ENCODE data around the gene UPB1. TPM values are rescaled to one million over a fixed set of nuclear protein-coding genes. Genes with fewer than 3 reads are reported as not detected.

UPB1 gene
- total RNA-seq, 1 experiment from 2014 or later: not detected

DNA sequence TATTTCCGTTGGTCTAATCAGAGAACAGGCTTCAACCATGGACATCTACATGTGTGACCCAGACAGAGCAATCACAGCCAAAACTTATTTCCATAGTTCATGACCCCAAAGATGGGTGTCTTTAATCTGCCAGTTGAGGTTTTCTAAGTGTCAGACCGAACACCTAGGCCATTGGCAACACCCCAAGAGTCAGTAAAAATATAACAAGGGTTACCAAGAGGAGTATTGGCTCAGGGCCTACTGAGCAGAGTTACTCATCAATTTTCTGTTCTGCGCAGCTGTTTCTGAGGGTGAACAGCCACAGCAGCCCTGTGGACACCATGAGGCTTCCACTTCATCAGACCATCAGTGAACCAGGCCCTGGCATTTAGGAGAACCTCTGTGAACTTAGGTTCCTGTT is 41.0 kb downstream of the UPB1 start:
- H3K4me3 Mint-ChIP-seq (ENCODE audit: unreplicated experiment): no peak overlapping the region
- ChIA-PET POLR2A (interaction anchor here (0.6 kb wide), 1 partner anchor 44 kb away, joined by 3 read pairs; no protein-coding TSS in a partner anchor), CTCF (interaction anchor here (0.7 kb wide), 2 partner anchors 9 to 19 kb away, joined by 3 read pairs; no protein-coding TSS in a partner anchor)
- H3K4me1 Mint-ChIP-seq (ENCODE audit: insufficient read depth, unreplicated experiment): no peaks in the 10 kb centered on the region
- intact Hi-C loops (cut with micrococcal nuclease): no loop called here
- TF ChIP-seq, protein P1, sequence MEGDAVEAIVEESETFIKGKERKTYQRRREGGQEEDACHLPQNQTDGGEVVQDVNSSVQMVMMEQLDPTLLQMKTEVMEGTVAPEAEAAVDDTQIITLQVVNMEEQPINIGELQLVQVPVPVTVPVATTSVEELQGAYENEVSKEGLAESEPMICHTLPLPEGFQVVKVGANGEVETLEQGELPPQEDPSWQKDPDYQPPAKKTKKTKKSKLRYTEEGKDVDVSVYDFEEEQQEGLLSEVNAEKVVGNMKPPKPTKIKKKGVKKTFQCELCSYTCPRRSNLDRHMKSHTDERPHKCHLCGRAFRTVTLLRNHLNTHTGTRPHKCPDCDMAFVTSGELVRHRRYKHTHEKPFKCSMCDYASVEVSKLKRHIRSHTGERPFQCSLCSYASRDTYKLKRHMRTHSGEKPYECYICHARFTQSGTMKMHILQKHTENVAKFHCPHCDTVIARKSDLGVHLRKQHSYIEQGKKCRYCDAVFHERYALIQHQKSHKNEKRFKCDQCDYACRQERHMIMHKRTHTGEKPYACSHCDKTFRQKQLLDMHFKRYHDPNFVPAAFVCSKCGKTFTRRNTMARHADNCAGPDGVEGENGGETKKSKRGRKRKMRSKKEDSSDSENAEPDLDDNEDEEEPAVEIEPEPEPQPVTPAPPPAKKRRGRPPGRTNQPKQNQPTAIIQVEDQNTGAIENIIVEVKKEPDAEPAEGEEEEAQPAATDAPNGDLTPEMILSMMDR (IDR thresholded peaks at IDR 0.05; ENCODE audit: unreplicated experiment): no peak
- no peaks in the 10 kb centered on the region for H3K9me3 Mint-ChIP-seq (ENCODE audit: unreplicated experiment)
- DNase-seq (ENCODE audit: unreplicated experiment): peak; percentile 5
- H3K27me3 Mint-ChIP-seq (ENCODE audit: insufficient read depth, unreplicated experiment): no peaks in the 10 kb centered on the region
- H3K36me3 Mint-ChIP-seq (ENCODE audit: insufficient read depth, unreplicated experiment): peaks cover 18% of the 10 kb centered on the region
- BruUV-seq (replicated peaks): no TSS peak
- H3K27ac Mint-ChIP-seq (ENCODE audit: low read depth, unreplicated experiment): no peak overlapping the region

DNA sequence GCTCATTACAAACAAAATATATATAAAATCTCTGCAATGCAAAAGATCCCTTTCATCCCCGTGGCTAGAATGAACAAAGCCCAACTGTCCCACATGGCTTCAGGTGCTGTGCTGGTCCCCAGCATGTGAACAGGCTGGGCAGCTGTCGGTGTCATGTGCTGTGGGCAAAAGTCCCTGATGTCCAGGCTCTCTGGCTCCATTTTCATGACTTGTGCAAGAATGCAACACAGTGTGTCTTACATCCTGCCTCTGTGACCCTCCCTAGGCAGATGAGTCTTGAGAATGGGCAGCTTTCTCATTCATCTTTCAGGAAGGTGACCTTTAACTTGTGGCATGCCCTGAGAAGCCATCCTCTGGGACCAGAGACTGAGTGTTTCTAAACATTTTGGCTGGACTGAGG is 45.3 kb downstream of the UPB1 start:
- Mint-ChIP-seq H3K4me1 (ENCODE audit: insufficient read depth, unreplicated experiment) (no peaks in the 10 kb centered on the region), H3K36me3 (ENCODE audit: insufficient read depth, unreplicated experiment) (peaks cover 40% of the 10 kb centered on the region), H3K27me3 (ENCODE audit: insufficient read depth, unreplicated experiment) (no peaks in the 10 kb centered on the region), H3K4me3 (ENCODE audit: unreplicated experiment) (no peak overlapping the region), H3K27ac (ENCODE audit: low read depth, unreplicated experiment) (no peak overlapping the region), H3K9me3 (ENCODE audit: unreplicated experiment) (no peaks in the 10 kb centered on the region)
- ChIA-PET CTCF (interaction anchor here (1.9 kb wide), 1 partner anchor 14 kb away, joined by 6 read pairs; no protein-coding TSS in a partner anchor), POLR2A (interaction anchor here (0.8 kb wide), 1 partner anchor 13 kb away, joined by 3 read pairs; no protein-coding TSS in a partner anchor)
- TSS peak; percentile 43 for BruUV-seq (replicated peaks)
- intact Hi-C loops (cut with micrococcal nuclease): no loop called here
- DNase-seq (ENCODE audit: unreplicated experiment): no peak
- TF ChIP-seq, protein P1 (IDR thresholded peaks at IDR 0.05; ENCODE audit: unreplicated experiment): no peak

DNA sequence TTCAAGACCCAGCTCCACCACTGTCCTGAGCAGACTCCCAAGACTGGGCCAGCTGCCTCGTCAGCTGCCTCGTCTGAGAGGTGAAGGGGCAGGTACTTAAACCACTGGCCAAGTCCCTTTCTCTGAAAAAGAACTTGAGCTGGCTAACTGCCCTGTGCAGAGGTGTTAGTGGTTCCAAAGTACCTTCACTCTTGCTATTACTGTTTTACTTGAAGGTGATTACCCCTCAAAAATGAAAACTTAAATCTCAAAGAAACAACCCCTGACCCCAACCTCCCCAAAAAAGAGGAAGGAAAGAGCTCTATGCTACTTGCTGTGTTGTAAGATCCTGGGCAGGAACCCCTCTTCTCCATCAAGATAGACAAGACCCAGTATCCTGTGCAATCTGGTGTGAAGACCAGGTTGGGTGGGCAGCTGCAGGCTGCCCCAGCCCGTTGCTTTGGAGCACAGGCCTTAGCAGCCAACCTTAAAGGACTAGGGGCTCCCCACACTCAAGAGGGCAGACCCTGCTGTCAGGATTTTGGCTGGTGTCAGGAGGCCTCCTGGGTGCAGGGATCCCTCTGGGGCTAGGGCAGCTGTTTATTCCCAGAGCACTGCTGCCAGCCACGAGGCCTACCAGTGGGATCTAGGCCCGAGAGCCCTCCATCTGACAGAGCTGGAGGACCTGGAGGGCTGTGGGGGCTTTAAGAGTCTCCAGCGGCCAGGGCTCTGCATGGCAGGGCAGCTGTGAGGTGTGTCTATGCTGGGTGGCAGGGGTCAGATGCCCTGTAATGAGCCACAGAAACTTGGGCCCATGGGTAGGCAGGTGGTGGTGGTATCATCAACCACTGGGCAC is 46.8 kb downstream of the UPB1 start:
- no peaks in the 10 kb centered on the region for H3K4me1 Mint-ChIP-seq (ENCODE audit: insufficient read depth, unreplicated experiment)
- peaks cover 50% of the 10 kb centered on the region for H3K36me3 Mint-ChIP-seq (ENCODE audit: insufficient read depth, unreplicated experiment)
- intact Hi-C loops (cut with micrococcal nuclease): no loop called here
- no peaks in the 10 kb centered on the region for H3K9me3 Mint-ChIP-seq (ENCODE audit: unreplicated experiment)
- POLR2A ChIA-PET: interaction anchor here (0.5 to 1.6 kb wide), 2 partner anchors 12 to 116 kb away, joined by 3 to 6 read pairs; no protein-coding TSS in a partner anchor
- no peak overlapping the region for H3K27ac Mint-ChIP-seq (ENCODE audit: low read depth, unreplicated experiment)
- TF ChIP-seq, protein P1 (IDR thresholded peaks at IDR 0.05; ENCODE audit: unreplicated experiment): no peak
- DNase-seq (ENCODE audit: unreplicated experiment): no peak
- H3K4me3 Mint-ChIP-seq (ENCODE audit: unreplicated experiment): no peak overlapping the region
- no TSS peak for BruUV-seq (replicated peaks)
- CTCF ChIA-PET: interaction anchor here (0.6 kb wide), 1 partner anchor 98 kb away, joined by 4 read pairs; no protein-coding TSS in a partner anchor
- no peaks in the 10 kb centered on the region for H3K27me3 Mint-ChIP-seq (ENCODE audit: insufficient read depth, unreplicated experiment)

- Mint-ChIP-seq H3K4me3 (ENCODE audit: unreplicated experiment) (no peak overlapping the region), H3K4me1 (ENCODE audit: insufficient read depth, unreplicated experiment) (no peaks in the 10 kb centered on the region), H3K9me3 (ENCODE audit: unreplicated experiment) (no peaks in the 10 kb centered on the region), H3K27ac (ENCODE audit: low read depth, unreplicated experiment) (no peak overlapping the region), H3K27me3 (ENCODE audit: insufficient read depth, unreplicated experiment) (no peaks in the 10 kb centered on the region), H3K36me3 (ENCODE audit: insufficient read depth, unreplicated experiment) (peaks cover 56% of the 10 kb centered on the region)
- CTCF ChIA-PET: no interaction called here
- BruUV-seq (replicated peaks): no TSS peak
- POLR2A ChIA-PET: interaction anchor here (1.6 kb wide), 1 partner anchor 11 kb away, joined by 6 read pairs; no protein-coding TSS in a partner anchor
- no peak for DNase-seq (ENCODE audit: unreplicated experiment)
- TF ChIP-seq, protein P1 (IDR thresholded peaks at IDR 0.05; ENCODE audit: unreplicated experiment): no peak
- intact Hi-C loops (cut with micrococcal nuclease): no loop called here
These were observed 47.5 kb downstream of the UPB1 start for GRCh38 chr22:24542641-24543040.
